Measurements from ENCODE around the gene COLEC12. TPM values are rescaled to one million over a fixed set of nuclear protein-coding genes. Genes with fewer than 3 reads are reported as not detected.

COLEC12 gene
- total RNA-seq, 1 experiment from 2014 or later, result 0.03 TPM

GRCh38 chr18:319720-320119 is 180.8 kb downstream of the COLEC12 start:
- intact Hi-C loops (cut with micrococcal nuclease; ENCODE audit: unreplicated experiment), result no loop called here
- Histone ChIP-seq H3K36me3 (ENCODE audit: control insufficient read depth, insufficient read depth, low read length) (no peaks in the 10 kb centered on the region), H3K4me1 (ENCODE audit: control insufficient read depth, insufficient read depth, low read length) (no peaks in the 10 kb centered on the region), H3K27me3 (ENCODE audit: control insufficient read depth, insufficient read depth, low read length) (no peaks in the 10 kb centered on the region), H3K9me3 (ENCODE audit: control insufficient read depth, insufficient read depth, low read depth, low read length) (no peaks in the 10 kb centered on the region), H3K27ac (ENCODE audit: low read length) (no peak overlapping the region), H3K4me3 (ENCODE audit: low read depth in 2 of 2, low read length in 2 of 2) (no peak overlapping the region)
- TF ChIP-seq POLR2AphosphoS5 (IDR thresholded peaks at IDR 0.05; ENCODE audit: low read depth, low read length) (no peak), SIN3A (IDR thresholded peaks at IDR 0.05; ENCODE audit: borderline replicate concordance, insufficient read depth, low read depth, low read length) (no peak), TCF7L2 (IDR thresholded peaks at IDR 0.05; ENCODE audit: low read depth, low read length) (no peak), REST (IDR thresholded peaks at IDR 0.05; ENCODE audit: insufficient read depth in 1 of 2, low read depth in 2 of 2, low read length in 1 of 2) (no peak), CTCF (IDR thresholded peaks at IDR 0.05) (no peak)
- ATAC-seq, result no peak
- CTCF ChIA-PET, result no interaction called here
- POLR2A ChIA-PET, result no interaction called here
- in situ Hi-C loops (cut with HindIII; ENCODE audit: low pct_unique_long_range_greater_than_20kb, low sequenced_read_pairs), result no loop called here
- BruUV-seq (replicated peaks), result no TSS peak
- no peak for DNase-seq (ENCODE audit: low read depth, low spot score)

- H3K27ac ChIP-seq (ENCODE audit: low read length), result no peak overlapping the region
- H3K4me1 ChIP-seq (ENCODE audit: control insufficient read depth, insufficient read depth, low read length), result no peaks in the 10 kb centered on the region
- no peak for ATAC-seq
- H3K4me3 ChIP-seq (ENCODE audit: low read depth in 2 of 2, low read length in 2 of 2), result no peak overlapping the region
- ChIA-PET POLR2A (no interaction called here), CTCF (no interaction called here)
- DNase-seq (ENCODE audit: low read depth, low spot score), result no peak
- TF ChIP-seq CTCF (IDR thresholded peaks at IDR 0.05), result no peak
- no peak for TF ChIP-seq TCF7L2 (IDR thresholded peaks at IDR 0.05; ENCODE audit: low read depth, low read length)
- H3K27me3 ChIP-seq (ENCODE audit: control insufficient read depth, insufficient read depth, low read length), result no peaks in the 10 kb centered on the region
- no peaks in the 10 kb centered on the region for H3K36me3 ChIP-seq (ENCODE audit: control insufficient read depth, insufficient read depth, low read length)
- no peaks in the 10 kb centered on the region for H3K9me3 ChIP-seq (ENCODE audit: control insufficient read depth, insufficient read depth, low read depth, low read length)
- in situ Hi-C loops (cut with HindIII; ENCODE audit: low pct_unique_long_range_greater_than_20kb, low sequenced_read_pairs) (no loop called here), intact Hi-C loops (cut with micrococcal nuclease; ENCODE audit: unreplicated experiment) (no loop called here)
- no TSS peak for BruUV-seq (replicated peaks)
Observed at GRCh38 chr18:318791-319291, 181.7 kb downstream of the COLEC12 start.

Data from Panc1 (cell line).